K562 (cell line): ENCODE measurements around the gene EEA1. TPM values are rescaled to one million over a fixed set of nuclear protein-coding genes. Genes with fewer than 3 reads are reported as not detected.

Experiments used
- ATF3 ChIP-seq, 2 experiments: fragments of 450-650 bp in 1 of 2; sonication (generic) in 1 of 2; formaldehyde crosslinking in 1 of 2; IDR thresholded peaks in 1 of 2; conservative IDR thresholded peaks in 1 of 2; 2 replicates each; pipeline versions ENCODE4 v1.6.1 to v1.8.1; 2016 to 2023; ENCODE audit warnings: mild to moderate bottlenecking in 2 of 2, moderate library complexity in 2 of 2, inconsistent platforms in 1 of 2, missing genetic modification reagents in 1 of 2
- CREB3L1 ChIP-seq: fragments of 450-650 bp; IDR thresholded peaks from 2 replicates; pipeline ENCODE4 v1.6.1; 2014; ENCODE audit warnings: low read depth, mild to moderate bottlenecking, moderate library complexity, borderline replicate concordance
- L3MBTL2 ChIP-seq: fragments of 450-650 bp; IDR thresholded peaks from 2 replicates; pipeline ENCODE4 v1.6.1; 2016; ENCODE audit warnings: mild to moderate bottlenecking, moderate library complexity
- PPARD ChIP-seq: fragments of 250-450 bp; sonication (Bioruptor Pico); IDR thresholded peaks from 2 replicates; pipeline ENCODE4 v1.8.0; 2022; ENCODE audit warnings: inconsistent platforms, mild to moderate bottlenecking, moderate library complexity
- PURB ChIP-seq: sonication (generic); formaldehyde crosslinking; IDR thresholded peaks from 2 replicates; pipeline ENCODE4 v1.9.0; 2021; ENCODE audit warnings: low read depth, mild to moderate bottlenecking, missing genetic modification reagents
- ZNF212 ChIP-seq: fragments of 450-650 bp; formaldehyde crosslinking; IDR thresholded peaks from 2 replicates; pipeline ENCODE4 v1.4.0; 2020; ENCODE audit warnings: mild to moderate bottlenecking
- ZNF584 ChIP-seq: fragments of 200-800 bp; sonication (Bioruptor generic); IDR thresholded peaks from 2 replicates; pipeline ENCODE4 v1.6.1; 2016; ENCODE audit warnings: low read depth, mild to moderate bottlenecking, missing genetic modification characterization, missing compliant biosample characterization
- polyA plus RNA-seq, 8 experiments: library from polyadenylated mRNA; depleted of rRNA in 4 of 8; stranded (reverse) in 5 of 8; unstranded in 3 of 8; fragments of >200 nt; fragmentation: Nextera tagmentation in 2 of 8; fragmentation: Illumina TruSeq in 1 of 8; extraction: Ambion mirVana in 2 of 8; extraction: Trizol in 1 of 8; gene quantifications; 2 replicates each; pipeline versions ENCODE4 v1.2.1 to v1.2.3, GENCODE V29; 2011 to 2014; ENCODE audit warnings: inconsistent platforms in 1 of 8, missing spikeins in 1 of 8
- total RNA-seq, 7 experiments: library from RNA; depleted of rRNA in 6 of 7; stranded (reverse); fragments of >200 nt in 6 of 7; fragmentation: Illumina TruSeq in 2 of 7; extraction: Trizol in 2 of 7; gene quantifications; 2 replicates each; pipeline versions ENCODE4 v1.2.1 to v1.2.3, GENCODE V29; 2011 to 2021; ENCODE audit warnings: low replicate concordance in 1 of 7

The EEA1 gene
- total and polyA plus RNA-seq, 9 of the 15 experiments (the other 6 are each of a cell fraction or from before 2014, with no cell fraction given) = 3.5 to 17.1 (median 7.5) TPM

- TF ChIP-seq L3MBTL2 (peak; percentile 33; the same call in 1 of the 2 replicates), PPARD (no peak), ATF3 (IDR thresholded peaks at IDR 0.05) (peak; percentile 84; the same call in 1 of the 2 replicates), ATF3 (CRISPR knock-in tag; conservative IDR thresholded peaks at IDR 0.05) (no peak), ZNF212 (no peak), PURB (no peak), CREB3L1 (no peak), ZNF584 (CRISPR knock-in tag) (peak; percentile 76; the same call in 1 of the 2 replicates)
Measured at GRCh38 chr12:92844151-92844763, 84.8 kb downstream of the EEA1 start (continued).
